H1 (cell line): Measurements from ENCODE around the gene KRT81.

Source experiments
- EGR1 ChIP-seq: IDR thresholded peaks from 2 replicates; pipeline ENCODE4 v1.6.1; 2011; ENCODE audit warnings: low read depth, low read length, borderline replicate concordance
- EZH2 ChIP-seq: fragments of 200-600 bp; sonication (generic); IDR thresholded peaks from 2 replicates; pipeline ENCODE4 v1.7.1; 2012; ENCODE audit warnings: low read depth, mild to moderate bottlenecking, moderate library complexity, low read length, inconsistent platforms; ENCODE audit not compliant: severe bottlenecking
- GABPA ChIP-seq: IDR thresholded peaks from 2 replicates; pipeline ENCODE4 v1.6.1; 2011; ENCODE audit warnings: mild to moderate bottlenecking, low read length, moderate library complexity, borderline replicate concordance; ENCODE audit not compliant: insufficient read depth
- KDM1A ChIP-seq: fragments of 200-600, 300-600 bp; sonication (generic); IDR thresholded peaks from 2 replicates; pipeline ENCODE4 v1.7.1; 2016; ENCODE audit warnings: mild to moderate bottlenecking, low read length, borderline replicate concordance
- POLR2A ChIP-seq, 2 experiments: IDR thresholded peaks; 1 replicate in 1 of 2; 2 replicates in 1 of 2; pipeline ENCODE4 v1.6.1; 2011; ENCODE audit warnings: low read depth in 2 of 2, low read length in 2 of 2, mild to moderate bottlenecking in 2 of 2; ENCODE audit errors: control extremely low read depth in 1 of 2
- POLR2AphosphoS5 ChIP-seq: IDR thresholded peaks from 2 replicates; pipeline ENCODE4 v1.6.1; 2011; ENCODE audit warnings: low read depth, low read length
- SAP30 ChIP-seq: fragments of 300-600 bp; sonication (generic); IDR thresholded peaks from 2 replicates; pipeline ENCODE4 v1.7.1; 2012; ENCODE audit warnings: low read length, moderate library complexity, mild to moderate bottlenecking, inconsistent platforms; ENCODE audit not compliant: insufficient read depth, insufficient replicate concordance
- SUZ12 ChIP-seq: fragments of 200-600 bp; sonication (generic); IDR thresholded peaks from 2 replicates; pipeline ENCODE4 v1.6.1; 2012; ENCODE audit warnings: mild to moderate bottlenecking, inconsistent platforms, low read length, moderate library complexity, mixed read lengths
- TF ChIP-seq, protein P1 (sequence below), 3 experiments: IDR thresholded peaks; 1 replicate in 2 of 3; 2 replicates in 1 of 3; pipeline versions ENCODE4 v1.5.1 to v1.6.1; 2011; ENCODE audit warnings: low read length in 3 of 3, mild to moderate bottlenecking in 3 of 3, inconsistent platforms in 2 of 3, low read depth in 1 of 3, moderate library complexity in 1 of 3; ENCODE audit not compliant: insufficient read depth in 1 of 3; ENCODE audit errors: control extremely low read depth in 1 of 3
- TF ChIP-seq, protein P2 (sequence below): IDR thresholded peaks from 2 replicates; pipeline ENCODE4 v1.6.1; 2011; ENCODE audit warnings: low read depth, mild to moderate bottlenecking, low read length; ENCODE audit not compliant: insufficient read depth

DNA sequence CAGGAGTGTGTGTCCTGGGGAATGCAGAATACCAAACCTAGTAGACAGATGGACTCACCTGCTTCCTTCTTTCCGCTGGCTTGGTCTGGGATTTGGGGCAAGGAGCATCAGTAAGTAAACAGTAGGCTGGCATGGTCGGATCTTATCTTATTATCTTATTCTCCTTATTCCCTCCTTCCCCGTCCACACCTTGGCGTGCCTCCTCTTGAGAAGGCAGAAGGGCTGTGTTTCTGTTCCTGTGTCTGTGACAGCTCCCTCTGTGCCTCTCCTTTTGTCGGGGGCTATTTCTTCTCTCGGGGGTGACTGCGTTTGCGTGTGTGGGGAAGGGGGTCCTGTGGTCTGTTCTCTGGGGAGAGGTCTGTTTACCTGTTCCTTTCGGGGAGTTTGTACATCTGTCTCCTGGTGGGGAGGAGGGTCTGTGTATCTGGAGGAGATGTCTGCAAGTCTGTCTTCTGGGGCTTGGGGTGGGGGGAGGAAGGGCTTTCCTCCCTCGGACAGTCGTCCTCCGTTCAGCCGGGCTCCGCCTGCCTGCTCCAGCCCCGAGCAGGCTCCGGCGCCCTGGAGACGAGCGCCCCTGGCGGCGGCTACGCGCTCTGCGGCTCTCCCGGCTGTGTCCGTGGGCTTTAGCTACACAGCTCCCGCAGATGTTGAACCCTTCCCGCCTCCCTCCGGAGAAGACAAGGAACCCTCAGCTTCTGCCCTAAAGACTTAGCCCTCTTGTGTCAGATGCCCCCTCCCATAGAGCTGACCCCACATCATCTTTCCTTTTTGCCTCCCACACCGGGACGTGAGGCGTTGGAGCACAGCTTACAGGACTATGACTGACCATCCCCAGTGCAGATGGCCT, 12.5 kb downstream of the KRT81 start:
- TF ChIP-seq, protein P1, sequence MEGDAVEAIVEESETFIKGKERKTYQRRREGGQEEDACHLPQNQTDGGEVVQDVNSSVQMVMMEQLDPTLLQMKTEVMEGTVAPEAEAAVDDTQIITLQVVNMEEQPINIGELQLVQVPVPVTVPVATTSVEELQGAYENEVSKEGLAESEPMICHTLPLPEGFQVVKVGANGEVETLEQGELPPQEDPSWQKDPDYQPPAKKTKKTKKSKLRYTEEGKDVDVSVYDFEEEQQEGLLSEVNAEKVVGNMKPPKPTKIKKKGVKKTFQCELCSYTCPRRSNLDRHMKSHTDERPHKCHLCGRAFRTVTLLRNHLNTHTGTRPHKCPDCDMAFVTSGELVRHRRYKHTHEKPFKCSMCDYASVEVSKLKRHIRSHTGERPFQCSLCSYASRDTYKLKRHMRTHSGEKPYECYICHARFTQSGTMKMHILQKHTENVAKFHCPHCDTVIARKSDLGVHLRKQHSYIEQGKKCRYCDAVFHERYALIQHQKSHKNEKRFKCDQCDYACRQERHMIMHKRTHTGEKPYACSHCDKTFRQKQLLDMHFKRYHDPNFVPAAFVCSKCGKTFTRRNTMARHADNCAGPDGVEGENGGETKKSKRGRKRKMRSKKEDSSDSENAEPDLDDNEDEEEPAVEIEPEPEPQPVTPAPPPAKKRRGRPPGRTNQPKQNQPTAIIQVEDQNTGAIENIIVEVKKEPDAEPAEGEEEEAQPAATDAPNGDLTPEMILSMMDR (IDR thresholded peaks at IDR 0.05; ENCODE audit: control extremely low read depth in 1 of 3, insufficient read depth in 1 of 3, low read depth in 1 of 3, low read length in 3 of 3): peak; percentile 93 to 96 (median 95)
- TF ChIP-seq EZH2 (no peak), POLR2A (IDR thresholded peaks at IDR 0.05; ENCODE audit: control extremely low read depth in 1 of 2, low read depth in 2 of 2, low read length in 2 of 2) (no peak), POLR2AphosphoS5 (no peak), SUZ12 (peak; percentile 43; the same call in 1 of the 2 replicates), EGR1 (no peak), SAP30 (no peak), GABPA (peak; percentile 70; the same call in 1 of the 2 replicates), KDM1A (no peak)
- TF ChIP-seq, protein P2, sequence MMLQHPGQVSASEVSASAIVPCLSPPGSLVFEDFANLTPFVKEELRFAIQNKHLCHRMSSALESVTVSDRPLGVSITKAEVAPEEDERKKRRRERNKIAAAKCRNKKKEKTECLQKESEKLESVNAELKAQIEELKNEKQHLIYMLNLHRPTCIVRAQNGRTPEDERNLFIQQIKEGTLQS: no peak
